ENCODE data around the gene HDHD2. TPM values are rescaled to one million over a fixed set of nuclear protein-coding genes. Genes with fewer than 3 reads are reported as not detected.

HDHD2 gene
- total and polyA plus RNA-seq, 7 donors: 11.5 to 32.9 (median 19.9) TPM

DNA sequence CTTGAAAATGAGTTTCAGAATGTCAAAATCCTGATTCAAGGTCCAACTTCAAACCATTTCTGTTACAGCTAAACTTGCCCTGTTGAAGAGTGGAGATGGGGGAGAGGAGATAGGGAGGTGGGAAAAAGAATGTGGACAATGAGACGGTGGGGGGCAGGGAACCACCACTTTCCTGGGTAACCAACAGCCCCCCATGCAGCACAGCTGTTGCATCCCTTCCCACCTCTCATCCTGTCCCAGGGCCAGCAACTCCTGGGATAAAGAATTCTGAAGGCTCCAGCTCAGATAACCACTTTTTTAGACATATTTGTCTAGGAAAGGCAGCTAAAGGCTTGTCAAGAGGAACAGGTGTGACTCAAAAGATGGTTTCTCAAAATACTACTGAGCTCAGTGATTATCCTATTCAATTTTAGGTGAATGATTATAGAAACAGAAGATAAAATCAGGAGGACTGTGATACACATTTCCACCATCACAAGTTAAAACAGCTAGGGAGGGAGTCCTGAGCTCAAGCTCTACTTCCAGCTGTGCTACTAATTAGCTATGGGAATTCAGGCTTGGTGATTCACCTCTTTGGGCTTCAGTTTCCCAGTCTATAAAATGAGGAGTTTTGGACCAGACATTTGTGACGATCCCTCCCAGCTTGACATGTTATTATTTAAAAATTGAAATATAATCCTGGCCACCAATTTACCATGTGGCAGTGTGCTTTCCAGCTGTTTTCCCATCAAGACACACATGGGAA, 36.3 kb downstream of the HDHD2 start:
- intact Hi-C loops (cut with DNase I): no loop called here
- peaks cover 5 to 58% of the 10 kb centered on the region in 2 donors for H3K36me3 ChIP-seq (ENCODE audit: insufficient read depth in 1 of 2, low read depth in 1 of 2)
- TF ChIP-seq, protein P1, sequence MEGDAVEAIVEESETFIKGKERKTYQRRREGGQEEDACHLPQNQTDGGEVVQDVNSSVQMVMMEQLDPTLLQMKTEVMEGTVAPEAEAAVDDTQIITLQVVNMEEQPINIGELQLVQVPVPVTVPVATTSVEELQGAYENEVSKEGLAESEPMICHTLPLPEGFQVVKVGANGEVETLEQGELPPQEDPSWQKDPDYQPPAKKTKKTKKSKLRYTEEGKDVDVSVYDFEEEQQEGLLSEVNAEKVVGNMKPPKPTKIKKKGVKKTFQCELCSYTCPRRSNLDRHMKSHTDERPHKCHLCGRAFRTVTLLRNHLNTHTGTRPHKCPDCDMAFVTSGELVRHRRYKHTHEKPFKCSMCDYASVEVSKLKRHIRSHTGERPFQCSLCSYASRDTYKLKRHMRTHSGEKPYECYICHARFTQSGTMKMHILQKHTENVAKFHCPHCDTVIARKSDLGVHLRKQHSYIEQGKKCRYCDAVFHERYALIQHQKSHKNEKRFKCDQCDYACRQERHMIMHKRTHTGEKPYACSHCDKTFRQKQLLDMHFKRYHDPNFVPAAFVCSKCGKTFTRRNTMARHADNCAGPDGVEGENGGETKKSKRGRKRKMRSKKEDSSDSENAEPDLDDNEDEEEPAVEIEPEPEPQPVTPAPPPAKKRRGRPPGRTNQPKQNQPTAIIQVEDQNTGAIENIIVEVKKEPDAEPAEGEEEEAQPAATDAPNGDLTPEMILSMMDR (IDR thresholded peaks at IDR 0.05): no peak
- H3K9me3 ChIP-seq: no peaks in the 10 kb centered on the region
- H3K4me1 ChIP-seq: peaks cover 8% of the 10 kb centered on the region
- no peaks in the 10 kb centered on the region for H3K27me3 ChIP-seq (ENCODE audit: insufficient read depth in 3 of 3, low read length in 2 of 3)
- DNase-seq (no peak), ATAC-seq (no peak)
- H3K4me3 ChIP-seq: no peak overlapping the region
- no peak overlapping the region for H3K27ac ChIP-seq
- WGBS, 3 donors: 75 to 84% (median 81%) methylated on average over 2 of the region's 2 CpGs

DNA sequence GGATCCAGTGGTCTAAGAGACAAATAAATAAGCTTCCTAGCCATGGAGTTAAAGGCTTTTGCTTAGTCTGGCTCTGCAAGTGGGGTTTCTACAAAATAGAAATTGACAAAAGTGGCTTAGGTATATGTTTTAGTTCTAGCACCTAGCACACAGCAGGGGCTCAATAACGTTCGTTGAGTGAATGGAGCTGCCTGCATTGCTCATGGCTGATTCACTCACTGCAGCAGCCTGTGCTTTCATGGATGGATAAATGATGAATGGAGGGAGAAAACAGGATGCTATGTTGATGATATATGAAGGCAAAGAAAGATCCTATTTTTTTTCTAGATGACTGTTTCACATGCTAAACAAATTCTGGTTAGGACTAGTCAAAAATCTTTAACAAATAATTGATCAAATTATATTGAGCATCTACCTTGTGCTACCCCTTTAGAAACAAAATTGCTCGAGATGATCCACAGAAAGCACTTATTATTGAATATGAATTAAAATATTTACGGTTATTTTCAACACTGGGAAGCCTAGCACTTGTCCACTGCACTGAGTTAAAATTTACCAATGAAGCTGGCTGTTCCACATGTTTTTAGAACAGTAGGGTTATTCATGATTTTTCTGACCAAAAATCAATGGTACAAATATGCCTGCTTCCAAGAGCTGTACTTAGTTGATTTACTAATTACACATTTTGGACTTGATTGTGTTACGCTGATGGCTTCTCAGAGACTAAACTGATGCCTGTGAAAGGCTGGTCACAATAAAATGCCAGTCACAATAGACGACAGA, 39.6 kb downstream of the HDHD2 start:
- intact Hi-C loops (cut with DNase I): no loop called here
- no peak overlapping the region for H3K4me3 ChIP-seq
- ATAC-seq (no peak), DNase-seq (no peak)
- H3K4me1 ChIP-seq: peaks cover 8% of the 10 kb centered on the region
- 87 to 92% (median 92%) methylated on average over 6 of the region's 6 CpGs for WGBS, 3 donors
- H3K9me3 ChIP-seq: no peaks in the 10 kb centered on the region
- H3K27me3 ChIP-seq (ENCODE audit: insufficient read depth in 3 of 3, low read length in 2 of 3): no peaks in the 10 kb centered on the region
- H3K36me3 ChIP-seq (ENCODE audit: insufficient read depth in 1 of 2, low read depth in 1 of 2): peaks cover 14 to 84% of the 10 kb centered on the region in 2 donors
- TF ChIP-seq, protein P1 (IDR thresholded peaks at IDR 0.05): no peak
- no peak overlapping the region for H3K27ac ChIP-seq

DNA sequence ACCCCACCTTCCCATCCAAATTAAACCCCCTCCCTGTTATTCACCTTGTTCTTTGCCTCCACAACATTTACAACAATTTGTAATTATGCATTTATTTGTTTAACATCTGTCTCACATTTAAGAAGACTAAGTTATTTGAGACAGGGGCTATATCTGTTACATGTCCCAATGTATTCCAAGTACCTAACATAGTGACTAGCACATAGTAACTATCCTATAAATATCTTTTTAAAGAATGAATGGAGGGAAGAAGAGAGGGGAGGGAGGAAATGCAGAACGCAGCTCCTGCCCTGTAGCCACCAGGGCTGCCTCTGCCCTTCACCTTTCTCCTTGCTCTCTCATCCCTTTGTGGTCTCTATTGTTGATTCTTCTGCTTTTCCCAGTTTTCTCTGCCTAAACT, 40.6 kb downstream of the HDHD2 start:
- 17 to 33% (median 27%) methylated on average over 1 of the region's 1 CpG for WGBS, 3 donors
- H3K27ac ChIP-seq: peak overlapping the region; percentile 47

DNA sequence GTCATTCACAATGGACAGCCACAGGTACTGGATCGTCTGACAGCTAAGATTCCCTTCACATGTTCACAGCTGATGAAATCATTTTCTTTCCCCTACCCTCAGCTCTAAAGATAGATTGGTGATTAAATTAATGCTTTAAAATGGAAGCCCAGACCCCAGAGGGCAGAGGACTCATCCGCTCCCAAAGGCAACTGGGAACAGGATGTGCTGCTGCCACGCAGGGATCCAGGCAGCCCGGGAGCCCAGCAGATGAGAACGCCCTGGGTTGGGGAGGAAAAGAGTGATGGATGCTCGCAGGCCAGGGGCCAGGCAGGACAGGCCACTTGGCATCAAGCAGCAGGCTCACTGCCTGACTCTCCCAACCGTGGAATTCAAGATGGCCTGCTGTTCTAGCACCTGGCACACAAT, 41.3 kb downstream of the HDHD2 start:
- no peaks in the 10 kb centered on the region for H3K27me3 ChIP-seq (ENCODE audit: insufficient read depth in 3 of 3, low read length in 2 of 3)
- peak; percentile 23 to 67 for DNase-seq
- H3K27ac ChIP-seq: peak overlapping the region; percentile 47
- H3K4me1 ChIP-seq: peaks cover 8% of the 10 kb centered on the region
- ATAC-seq: peak; percentile 72 to 94 (median 91)
- intact Hi-C loops (cut with DNase I): no loop called here
- 30 to 56% (median 50%) methylated on average over 7 of the region's 7 CpGs for WGBS, 3 donors
- no peak overlapping the region for H3K4me3 ChIP-seq
- H3K36me3 ChIP-seq (ENCODE audit: insufficient read depth in 1 of 2, low read depth in 1 of 2): peaks cover 14 to 84% of the 10 kb centered on the region in 2 donors
- H3K9me3 ChIP-seq: no peaks in the 10 kb centered on the region
- TF ChIP-seq, protein P1 (IDR thresholded peaks at IDR 0.05): no peak

More for the DNA sequence above, 40.6 kb downstream of the HDHD2 start:
- TF ChIP-seq, protein P1 (IDR thresholded peaks at IDR 0.05): no peak
- Histone ChIP-seq H3K9me3 (no peaks in the 10 kb centered on the region), H3K4me3 (no peak overlapping the region), H3K36me3 (ENCODE audit: insufficient read depth in 1 of 2, low read depth in 1 of 2) (peaks cover 14 to 84% of the 10 kb centered on the region in 2 donors), H3K4me1 (peaks cover 8% of the 10 kb centered on the region), H3K27me3 (ENCODE audit: insufficient read depth in 3 of 3, low read length in 2 of 3) (no peaks in the 10 kb centered on the region)
- DNase-seq: no peak
- intact Hi-C loops (cut with DNase I): no loop called here
- ATAC-seq: peak; percentile 40 to 76 (median 54)
